GM21737 (cell line): ENCODE data around the gene ATP5F1B.
"Not testable (repeated sequence)": the region's sequence is repeated elsewhere in the genome, so short reads cannot be mapped to it uniquely, and the experiment has no call there.

ENCODE experiments used
- ATAC-seq: cut with Tn5 transposase; IDR thresholded peaks from one replicate; pipeline ENCODE4 v1.9.1; 2021; ENCODE audit warnings: mild to moderate bottlenecking, moderate library complexity; ENCODE audit not compliant: unreplicated experiment

ATP5F1B gene

DNA sequence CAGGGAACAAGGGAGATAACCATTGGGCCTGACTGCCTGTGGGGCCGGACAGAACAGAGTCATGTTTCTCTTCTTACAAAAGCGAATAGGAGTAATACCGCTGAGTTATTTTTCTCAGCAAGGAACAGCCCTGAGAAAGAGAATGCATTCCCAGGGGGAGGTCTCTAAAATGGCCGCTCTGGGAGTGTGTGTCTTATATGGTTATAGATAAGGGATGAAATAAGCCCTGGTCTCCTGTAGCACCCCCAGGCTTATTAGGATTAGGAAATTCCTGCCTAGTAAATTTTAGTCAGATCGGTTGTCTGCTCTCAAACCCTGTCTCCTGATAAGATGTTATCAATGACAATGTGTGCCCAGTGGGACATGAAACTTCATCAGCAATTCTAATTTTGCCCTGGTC is 8.0 kb upstream of the ATP5F1B start:
- not testable (repeated sequence) for ATAC-seq

- ATAC-seq: not testable (repeated sequence)
Measured at GRCh38 chr12:56648023-56648422, 2.2 kb upstream of the ATP5F1B start.

- ATAC-seq: no peak
Measured at GRCh38 chr12:56645201-56645716, 525 bp downstream of the ATP5F1B start.

- no peak for ATAC-seq
Measured at GRCh38 chr12:56644654-56645053, 1.1 kb downstream of the ATP5F1B start.

- ATAC-seq: no peak
Measured at GRCh38 chr12:56641219-56641618, 4.6 kb downstream of the ATP5F1B start.

GRCh38 chr12:56637621-56638020 is 8.2 kb downstream of the ATP5F1B start:
- no peak for ATAC-seq

DNA sequence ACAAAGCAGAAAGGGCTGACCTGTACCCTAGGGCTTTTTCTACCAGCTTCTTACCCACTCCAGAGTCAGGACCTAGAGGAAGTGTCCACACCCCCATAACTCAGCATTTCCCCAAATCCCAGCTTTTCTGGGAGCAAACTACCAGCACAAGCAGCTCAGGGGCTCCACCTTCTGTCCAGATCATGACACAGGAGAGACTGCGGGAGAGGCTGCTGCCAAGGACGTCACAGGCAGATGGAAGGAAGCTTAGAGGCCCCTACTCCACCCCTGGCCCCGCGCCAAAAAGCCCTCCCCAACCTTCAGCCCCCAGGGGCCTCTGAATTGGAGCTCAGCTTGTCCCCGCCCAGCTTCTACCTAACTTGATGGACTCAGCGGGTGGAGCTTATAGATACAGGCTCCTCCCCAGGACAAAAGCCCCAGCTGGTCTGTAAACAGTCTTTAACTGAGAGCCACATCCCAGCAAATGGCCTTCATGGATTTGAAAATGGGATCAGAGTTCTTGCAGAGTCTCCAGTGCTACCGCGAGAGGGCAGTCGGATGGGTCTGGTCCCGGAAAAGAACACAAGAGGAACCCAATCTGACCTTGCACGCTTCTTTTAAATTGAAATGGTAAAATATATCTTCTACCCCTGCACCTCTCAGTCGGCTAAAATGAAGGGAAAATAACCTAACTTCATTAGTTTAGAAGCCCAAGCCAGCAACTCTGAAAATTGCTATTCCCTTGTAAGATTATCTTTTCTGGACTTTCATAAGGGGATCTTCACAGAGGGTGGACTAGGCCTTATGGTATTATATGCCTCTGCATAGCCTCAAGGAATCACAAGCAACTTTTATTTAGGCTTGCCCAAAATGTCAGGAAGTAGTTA is 8.9 kb downstream of the ATP5F1B start:
- peak; percentile 46 for ATAC-seq

- peak; percentile 41 for ATAC-seq
Measured at GRCh38 chr12:56635806-56636674, 9.7 kb downstream of the ATP5F1B start.

GRCh38 chr12:56634837-56635791 is 10.7 kb downstream of the ATP5F1B start:
- ATAC-seq: peak; percentile 20

DNA sequence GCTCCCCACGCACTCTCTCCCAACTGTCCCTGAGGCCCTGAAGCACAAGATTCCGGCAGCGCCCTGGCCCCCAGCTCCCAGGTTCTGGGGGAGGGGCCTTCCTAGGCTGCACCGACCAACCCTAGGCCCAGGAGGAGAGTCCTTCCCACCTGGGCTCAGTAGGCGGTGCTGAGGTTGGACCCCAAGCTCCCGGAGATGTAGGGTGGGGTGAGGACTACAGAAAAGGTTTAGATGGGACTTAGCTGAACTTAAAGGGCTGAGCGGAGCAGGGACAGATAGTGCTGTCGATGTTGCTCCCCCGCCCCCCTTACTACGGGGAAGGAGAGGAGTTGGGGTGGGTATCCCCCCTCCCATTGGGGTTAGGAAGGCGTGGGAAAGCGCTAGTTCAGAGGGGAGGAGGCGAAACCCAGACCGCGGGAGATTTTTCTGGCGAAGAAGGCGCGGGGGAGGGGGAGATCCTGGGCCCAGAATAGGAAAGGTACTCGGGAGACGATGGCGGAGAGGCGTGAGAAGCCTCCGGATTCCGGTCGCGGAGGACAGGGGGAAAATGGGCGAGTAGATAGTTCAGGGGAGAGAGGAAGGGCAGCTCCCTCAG is 11.4 kb downstream of the ATP5F1B start:
- ATAC-seq: no peak

DNA sequence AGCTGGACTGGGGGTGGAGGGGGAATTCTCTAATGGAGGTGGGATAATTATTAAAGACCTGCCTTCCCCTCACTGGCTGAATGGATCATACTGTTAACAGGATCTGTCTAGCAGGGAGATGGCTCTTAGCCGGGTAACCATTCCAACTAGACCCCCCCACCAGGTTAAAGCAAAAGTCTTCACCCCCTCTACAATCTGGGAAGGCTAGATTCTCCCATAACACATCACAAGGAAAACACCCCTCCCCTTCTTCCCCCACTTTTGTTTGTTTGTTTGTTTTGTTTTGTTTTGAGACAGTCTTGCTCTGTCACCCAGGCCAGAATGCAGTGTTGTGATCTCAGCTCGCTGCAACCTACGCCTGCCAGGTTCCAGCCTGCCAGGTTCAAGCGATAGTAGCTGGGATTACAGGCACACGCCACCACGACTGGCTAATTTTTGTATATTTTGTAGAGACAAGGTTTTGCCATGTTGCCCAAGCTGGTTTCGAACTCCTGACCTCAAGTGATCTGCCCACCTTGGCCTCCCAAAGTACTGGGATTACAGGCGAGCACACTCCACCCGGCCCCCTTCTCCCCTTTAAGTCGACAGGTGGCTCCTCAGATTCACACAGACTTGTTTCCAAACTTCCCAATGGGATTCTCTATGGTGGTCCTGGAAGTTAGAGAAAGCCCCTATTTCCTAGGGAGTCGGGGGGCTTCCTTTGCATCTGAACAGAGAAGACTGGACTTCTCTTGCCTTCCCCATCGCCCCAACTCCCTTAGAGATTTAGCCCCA is 12.1 kb downstream of the ATP5F1B start:
- ATAC-seq: no peak

DNA sequence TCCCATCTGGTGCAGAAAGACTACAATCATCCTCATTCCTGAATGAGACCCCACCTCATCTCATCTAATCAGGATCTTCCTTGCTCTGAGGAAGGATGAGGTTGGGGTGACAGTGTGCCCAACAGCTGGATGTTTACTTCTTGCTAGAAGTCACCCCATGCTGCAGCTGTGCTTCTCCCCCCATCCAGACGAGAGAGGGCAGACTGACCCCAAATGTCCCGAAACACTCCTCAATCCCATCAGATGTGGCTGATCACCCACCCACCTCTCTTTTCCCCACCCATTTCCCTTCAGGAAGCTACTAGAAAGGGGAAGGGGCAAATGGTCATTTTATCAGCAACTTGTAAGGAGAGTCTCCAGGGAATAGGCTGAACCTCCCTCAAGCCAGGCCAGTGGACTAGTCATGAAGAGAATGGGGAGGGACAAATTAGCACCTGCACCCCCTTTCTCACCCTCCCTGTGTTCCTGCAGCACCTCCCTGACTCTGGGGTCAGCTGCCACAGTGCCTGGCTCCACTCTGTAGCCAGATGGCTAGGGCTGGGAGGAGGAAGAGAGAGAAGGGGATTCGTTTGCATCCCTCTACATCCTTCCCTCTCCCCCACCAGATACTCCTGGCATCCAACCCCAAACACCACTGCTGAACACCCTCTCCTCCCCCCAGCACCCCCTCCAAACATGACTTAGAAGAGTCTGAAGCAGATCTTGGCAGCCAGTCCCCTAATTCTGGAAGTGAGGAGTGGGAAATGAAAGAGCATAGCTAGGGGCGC is 12.9 kb downstream of the ATP5F1B start:
- no peak for ATAC-seq

DNA sequence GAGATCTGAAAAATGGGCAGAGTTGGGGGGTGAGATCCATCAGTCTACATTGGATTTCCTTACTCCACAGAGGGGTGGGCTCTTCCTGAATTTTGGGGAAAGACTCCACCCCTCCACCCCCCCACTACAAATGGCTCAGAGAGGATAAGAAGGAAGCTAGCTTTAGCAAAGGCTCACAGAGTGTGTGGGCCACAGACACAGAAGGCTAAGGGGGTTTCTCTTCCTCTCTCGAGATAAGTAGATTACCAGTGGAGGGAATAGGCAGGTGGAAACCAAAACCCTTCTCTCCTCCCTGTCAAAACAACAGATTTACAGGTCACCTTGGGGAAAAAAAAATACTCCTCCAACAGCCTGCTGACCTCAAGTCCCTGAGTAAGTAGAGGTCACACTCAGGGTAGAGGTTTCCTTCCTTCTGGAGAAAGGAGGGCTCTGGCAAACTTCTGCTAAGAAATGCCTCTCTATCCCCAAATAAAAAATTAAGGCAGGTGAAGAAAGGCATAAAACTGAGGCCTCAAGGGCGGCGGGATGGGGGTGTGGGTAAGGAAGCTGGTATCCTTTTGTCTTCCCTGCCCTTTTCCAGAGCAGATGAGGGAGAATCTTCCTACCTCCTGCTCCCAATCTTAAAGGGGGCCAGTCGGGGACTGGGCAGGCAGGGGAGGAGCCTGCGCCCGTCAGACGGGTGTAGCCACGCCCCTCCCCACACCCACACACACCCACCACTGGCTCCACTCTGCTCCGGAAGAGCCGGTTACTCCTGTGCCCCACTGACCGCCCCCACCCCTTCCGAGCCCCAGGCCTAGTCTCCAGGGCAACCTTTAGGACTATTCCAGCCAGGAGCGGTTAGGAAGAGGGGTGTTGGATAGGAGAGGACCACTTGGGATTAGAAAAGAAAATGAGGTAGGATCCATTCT is 13.7 kb downstream of the ATP5F1B start:
- peak; percentile 13 for ATAC-seq

DNA sequence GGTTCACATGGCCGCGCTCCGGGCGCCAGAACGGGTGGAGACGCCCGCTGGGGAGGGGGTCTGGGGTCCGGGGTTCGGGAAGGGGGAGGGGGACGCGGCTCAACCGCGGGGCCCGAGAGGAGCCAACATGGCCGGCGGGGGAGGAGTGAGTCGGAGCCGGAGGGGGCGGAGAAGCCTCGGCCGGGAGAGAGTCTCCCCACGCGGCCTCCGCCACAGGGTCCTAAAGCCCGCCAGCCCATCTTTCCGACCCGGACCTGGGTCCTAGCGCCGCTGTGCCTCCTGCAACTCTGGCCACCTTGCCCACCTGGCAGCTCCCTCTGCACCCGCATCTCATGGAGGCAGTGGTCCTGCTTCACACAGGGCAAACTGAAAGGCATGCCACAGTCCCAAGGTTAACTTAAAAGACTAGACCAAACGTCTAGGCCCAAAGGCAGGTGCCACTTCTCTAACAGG is 15.6 kb downstream of the ATP5F1B start, which contains the start of gene BAZ2A:
Gene BAZ2A, minus strand, starts transcription at position 147 of the 453 bp plus-strand sequence. CDS start 12,796 bp downstream, outside the sequence.
- peak; percentile 49 for ATAC-seq

- ATAC-seq: no peak
Measured at GRCh38 chr12:56629459-56630179, 16.2 kb downstream of the ATP5F1B start.

GRCh38 chr12:56628671-56629458 is 16.9 kb downstream of the ATP5F1B start:
- ATAC-seq: no peak
